Activated naive CD4-positive, alpha-beta T cell treated with anti-CD3 and anti-CD28 coated beads, Interleukin-2, amount 50 U/mL, for 16 hours (primary cell): ENCODE measurements around the gene CRTAC1.

Experiments
- DNase-seq: peaks from one replicate; pipeline ENCODE4 v3.0.0-alpha.2; 2020

Gene CRTAC1

DNA sequence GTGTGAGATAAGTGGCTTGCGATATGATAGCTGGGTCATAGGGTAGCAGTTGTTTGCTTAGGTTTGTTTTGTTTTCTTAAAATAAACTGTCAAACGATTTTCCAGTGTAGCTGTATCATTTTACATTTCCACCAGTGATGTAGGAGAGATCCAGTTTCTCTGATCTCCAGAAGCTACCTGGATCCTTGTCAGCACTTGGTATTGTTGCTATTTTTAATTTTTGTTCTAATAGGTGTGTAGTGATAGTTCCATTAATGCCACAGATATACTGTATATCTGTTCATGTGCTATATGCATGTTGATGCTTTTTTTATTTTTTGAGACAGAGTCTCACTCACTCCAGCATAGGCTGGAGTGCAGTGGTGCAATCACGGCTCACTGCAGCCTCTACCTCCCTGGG, 136.3 kb downstream of the CRTAC1 start:
- no peak for DNase-seq

GRCh38 chr10:97892939-97893338, 137.5 kb downstream of the CRTAC1 start:
- no peak for DNase-seq

DNA sequence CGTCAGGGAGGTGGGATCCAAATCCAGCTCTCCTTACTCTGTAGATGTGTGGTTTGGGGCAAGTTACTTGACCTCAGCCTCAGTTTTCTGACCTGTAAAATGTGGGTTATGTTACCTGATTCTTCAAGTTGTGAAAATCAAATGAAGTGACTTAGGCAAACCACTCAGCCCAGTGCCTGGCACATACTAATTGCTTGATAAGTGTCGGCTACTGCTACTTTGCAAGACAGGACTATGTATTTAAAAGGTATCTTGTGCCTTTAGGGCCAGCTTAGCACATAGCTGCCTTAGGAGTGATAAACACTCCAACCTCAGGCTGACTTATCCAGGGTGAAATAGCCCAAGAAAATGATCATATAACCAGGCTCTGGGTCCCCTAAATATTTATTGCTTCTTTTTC, 137.9 kb downstream of the CRTAC1 start:
- DNase-seq: no peak

DNA sequence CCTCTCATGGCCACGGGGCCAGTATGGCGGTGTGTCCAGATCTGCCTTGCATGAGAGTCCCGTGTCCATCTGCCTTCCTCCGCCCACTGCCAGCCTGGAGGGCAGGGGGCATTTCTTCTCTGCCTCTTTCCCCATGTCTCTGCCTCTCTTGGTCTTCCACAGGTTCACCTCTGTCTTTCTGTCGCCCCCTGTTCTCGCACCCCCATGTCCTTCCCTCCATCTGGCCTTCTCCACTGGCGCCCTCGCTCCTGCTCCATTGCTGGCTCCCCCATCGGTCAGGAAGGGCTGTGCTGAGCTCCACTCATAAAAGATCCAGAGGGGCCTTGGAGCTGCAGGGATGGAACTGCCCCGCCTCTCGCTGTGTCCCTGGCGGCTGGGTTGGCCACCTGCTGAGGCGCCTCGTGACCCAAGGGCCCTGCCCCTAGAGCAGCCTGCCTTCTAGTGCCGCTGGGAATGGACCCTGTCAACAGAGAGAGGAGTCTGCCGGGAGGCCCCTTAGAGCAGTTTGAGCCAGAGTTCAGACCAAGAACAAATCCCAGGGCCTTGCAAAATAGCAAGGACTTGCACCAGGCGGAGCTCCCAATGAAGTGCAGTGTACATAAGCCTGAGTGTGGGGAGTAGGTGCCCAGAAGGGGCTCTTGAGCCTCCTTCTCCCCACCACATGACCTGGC, 138.8 kb downstream of the CRTAC1 start:
- no peak for DNase-seq

DNA sequence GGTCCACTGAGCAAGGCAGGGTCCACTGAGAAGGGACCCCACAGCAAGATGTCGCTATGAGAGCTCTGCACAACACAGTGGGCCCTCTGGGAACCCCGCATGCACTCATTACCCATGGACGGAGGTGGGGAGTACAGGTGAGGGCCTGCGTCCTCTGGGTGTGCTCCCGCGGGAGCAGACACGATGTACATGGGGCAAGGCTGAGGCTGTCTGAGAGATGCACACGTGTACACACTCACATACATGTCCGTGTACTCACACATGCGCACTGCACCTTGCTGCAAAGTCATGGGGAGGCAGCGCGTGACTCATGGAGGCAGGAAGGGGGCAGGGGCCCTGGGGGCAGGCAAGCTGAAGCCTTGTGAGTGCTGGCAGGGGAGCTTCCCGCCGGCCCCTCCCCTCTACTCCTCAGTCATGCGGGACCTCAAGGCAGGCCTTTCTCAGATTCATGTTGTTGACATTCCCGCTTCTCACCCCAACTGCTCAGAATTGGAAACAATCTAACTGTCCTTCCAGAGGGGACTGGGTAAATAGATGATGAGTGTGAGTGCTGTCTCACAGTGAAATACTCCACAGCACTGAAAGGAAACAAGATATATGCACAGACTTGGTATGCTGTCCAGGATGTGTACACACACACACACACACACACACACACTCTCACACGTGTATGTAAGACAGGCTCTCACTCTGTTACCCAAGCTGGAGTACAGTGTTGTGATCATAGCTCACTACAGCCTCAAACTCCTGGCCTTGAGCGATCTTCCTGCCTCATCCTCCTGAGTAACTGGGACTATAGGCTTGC, 140.8 kb downstream of the CRTAC1 start:
- DNase-seq: peak; percentile 20

DNA sequence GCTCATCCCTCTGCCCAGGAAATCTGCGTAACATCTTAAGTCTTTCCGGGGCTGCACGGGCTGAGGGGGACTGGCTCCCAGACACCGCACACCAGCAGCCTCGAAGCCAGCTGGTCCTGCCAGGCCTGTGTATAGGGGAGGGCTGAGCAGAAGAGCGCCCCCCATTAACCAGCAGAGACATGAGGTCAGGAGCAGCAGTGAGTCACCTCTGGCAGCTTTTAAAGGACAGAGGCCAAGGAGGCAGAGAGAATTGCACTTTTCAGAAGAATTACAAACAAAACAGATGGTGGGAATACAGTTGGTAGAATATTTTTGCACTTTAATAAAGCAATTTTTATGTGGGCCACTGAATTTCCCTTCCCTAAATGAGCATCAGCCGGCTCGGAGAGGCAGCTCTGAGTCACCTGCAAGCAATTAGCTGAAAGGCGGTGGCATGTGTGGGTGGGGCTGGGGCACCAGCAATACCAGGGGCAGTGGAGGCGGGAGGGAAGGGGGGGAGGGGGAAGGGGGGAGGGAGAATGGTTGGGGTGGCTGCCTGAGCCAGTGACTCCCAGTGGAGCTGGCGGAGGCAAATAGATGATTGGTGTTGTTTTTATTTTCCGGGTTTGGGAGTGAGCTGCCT, 141.7 kb downstream of the CRTAC1 start:
- no peak for DNase-seq

DNA sequence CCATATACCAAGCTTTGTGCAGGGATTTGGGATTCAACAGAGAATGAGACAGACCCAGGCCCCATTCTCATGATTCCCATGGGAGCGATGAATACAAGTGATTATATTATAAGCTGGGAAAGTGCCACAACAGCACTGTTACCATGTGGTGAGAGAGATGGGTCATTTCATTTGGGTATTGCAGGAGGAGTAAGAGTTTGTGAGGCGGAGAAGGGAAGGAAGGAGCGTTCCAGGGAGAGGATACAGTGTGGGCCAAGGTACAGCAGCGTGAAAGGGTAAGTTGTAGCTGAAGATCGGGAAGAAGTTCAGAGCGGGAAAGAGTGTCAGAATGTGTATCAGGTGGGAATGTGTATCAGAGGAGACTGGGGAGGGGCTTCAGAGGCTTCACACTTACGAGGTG, 142.3 kb downstream of the CRTAC1 start:
- no peak for DNase-seq

GRCh38 chr10:97887399-97887798, 143.0 kb downstream of the CRTAC1 start:
- DNase-seq: no peak

DNA sequence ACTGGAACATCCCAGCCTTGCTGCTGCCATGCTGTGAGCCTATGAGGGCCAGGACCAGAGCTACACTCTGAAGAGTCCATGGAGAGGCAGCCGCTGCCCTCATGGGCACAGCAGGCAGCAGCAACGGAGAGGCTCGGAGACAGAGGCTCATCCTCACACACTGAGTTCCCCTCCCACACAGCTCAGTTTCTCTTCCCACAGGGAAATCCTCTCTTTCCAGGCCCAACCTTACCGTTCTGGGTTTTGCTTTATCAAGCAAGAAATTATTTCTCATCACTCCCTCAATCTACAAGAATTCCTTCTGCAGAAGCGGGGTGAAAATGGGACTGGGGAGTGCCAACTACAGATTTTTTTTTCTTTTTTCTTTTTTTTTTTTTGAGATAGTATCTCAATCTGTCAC, 144.1 kb downstream of the CRTAC1 start:
- no peak for DNase-seq

DNA sequence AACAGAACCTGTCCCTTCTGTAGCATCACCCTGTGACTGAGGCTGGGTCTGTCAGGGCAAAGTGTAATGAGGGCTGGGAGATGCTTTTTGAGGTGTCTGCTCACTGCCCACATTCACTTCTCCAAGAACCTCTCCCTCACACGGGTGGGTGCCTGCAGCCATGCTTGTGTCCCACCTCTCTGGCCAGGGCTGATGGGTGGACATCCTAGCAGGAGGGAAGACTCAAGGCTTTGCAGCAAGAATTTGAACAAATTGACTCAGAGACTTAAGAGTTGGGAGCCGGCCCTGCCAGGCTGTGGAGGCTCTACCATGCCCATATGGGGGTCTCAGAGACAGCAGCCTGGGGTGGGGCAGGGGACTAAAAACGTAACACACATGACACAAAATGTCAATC, 147.3 kb downstream of the CRTAC1 start:
- no peak for DNase-seq

GRCh38 chr10:97882142-97883091, 148.0 kb downstream of the CRTAC1 start:
- DNase-seq: no peak

DNA sequence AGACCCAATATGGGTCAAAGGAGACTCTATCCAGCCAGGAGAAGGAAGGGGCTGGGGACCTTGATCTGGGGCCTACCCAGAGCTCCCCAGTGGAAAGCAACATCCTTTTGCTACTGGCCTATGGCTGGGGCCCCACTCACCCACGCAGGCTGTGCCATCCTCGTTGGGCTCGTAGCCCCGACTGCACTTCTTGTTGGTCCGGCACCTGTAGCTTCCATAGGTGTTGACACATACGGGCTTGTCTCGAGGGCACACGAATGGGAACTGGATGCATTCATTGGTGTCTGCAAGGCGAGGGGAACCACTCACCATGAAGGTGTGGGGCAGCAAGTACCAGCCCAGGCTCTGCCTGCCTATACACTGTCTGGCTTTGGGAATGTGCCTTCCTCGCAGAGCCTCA, 150.3 kb downstream of the CRTAC1 start:
- no peak for DNase-seq

DNA sequence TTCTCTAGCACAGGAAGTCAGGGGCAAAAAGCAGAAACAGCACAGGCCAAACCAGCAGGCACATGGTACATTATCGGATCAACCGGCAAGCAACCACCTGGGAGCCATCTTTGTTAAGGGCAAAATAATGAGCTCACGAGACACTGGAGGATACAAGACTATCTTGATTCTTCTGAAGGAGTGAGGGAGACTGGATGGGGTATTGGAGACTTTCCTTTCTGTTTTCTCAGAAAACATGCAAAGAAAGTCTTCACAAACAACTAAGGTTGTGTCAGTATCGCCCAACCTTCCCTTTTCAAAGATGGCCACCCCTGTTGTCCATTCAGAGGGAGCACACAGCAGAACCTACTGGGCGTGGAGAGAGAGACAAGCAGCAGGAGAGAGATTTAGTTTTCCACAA, 151.2 kb downstream of the CRTAC1 start:
- DNase-seq: no peak

GRCh38 chr10:97876402-97876801, 154.0 kb downstream of the CRTAC1 start:
- DNase-seq: no peak

- DNase-seq: no peak
Observed at GRCh38 chr10:97875391-97875790, 155.0 kb downstream of the CRTAC1 start.

GRCh38 chr10:97874332-97874731, 156.1 kb downstream of the CRTAC1 start:
- DNase-seq: no peak

- DNase-seq: no peak
Observed at GRCh38 chr10:97873569-97873968, 156.9 kb downstream of the CRTAC1 start.

DNA sequence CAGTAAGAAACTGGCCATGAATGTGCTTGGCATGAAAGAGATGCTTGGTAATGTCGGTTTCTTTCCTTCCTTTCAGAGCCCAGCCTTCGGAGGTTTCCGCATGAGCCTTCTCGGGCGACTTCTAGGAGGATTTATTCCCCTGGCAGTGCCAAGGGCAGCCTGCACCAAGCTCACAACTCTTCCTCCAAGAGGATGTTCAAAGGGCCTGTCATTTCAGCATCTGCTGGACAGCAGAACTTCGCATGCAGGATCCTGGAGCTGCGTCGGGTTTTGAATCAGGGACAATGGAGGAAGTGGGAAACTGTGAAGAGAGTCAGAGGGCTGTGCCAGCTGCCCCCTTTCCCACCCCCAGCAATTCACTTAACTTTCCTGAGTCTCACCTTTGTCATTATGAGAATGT, 159.4 kb downstream of the CRTAC1 start:
- DNase-seq: no peak

DNA sequence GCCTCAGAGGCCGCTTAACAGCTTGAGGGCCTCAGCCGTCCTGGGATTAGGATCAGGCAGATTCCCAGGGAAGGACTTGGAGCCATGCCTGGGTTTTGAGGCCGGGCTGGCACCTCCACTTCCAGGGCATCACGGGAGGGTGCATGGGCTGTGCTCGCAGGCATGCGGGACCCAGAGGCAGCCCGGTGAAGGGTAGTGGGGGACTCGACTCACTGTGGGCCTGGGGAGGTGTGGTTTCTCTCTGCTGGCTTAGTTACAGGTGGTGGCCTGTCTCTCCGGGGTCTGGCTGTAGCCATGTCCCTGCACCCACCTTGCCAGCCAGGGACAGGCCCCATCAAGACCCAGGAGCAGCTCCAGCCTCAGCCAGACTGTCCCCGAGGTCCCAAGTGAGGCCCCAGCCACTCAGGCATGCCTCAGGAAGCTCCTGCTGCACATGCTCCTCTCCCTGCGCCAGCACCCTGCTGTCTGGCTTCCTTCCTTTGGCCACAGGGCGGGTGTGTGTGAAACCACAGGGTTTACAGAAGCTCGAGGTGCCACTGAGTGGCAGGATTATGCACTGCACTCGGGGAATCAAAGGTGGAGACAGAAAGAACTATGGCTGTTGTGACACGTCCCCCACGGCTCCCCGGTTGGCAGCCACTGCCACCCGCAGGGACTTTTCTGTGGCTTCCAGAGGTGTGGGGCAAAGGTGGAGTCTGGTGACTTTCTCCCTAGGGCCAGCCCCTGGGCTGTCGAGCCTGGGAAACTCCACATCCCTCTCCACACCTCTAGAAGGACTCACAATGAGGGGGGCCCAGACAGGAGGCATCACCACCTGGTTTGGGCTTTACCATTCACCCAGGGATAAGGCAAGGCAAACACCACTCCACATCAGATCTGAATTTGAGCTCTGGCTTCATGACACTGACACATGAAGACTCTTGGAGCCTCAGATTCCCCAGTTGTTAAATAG, 161.1 kb downstream of the CRTAC1 start:
- peak; percentile 80 for DNase-seq

- no peak for DNase-seq
Observed at GRCh38 chr10:97868134-97868685, 162.2 kb downstream of the CRTAC1 start.

DNA sequence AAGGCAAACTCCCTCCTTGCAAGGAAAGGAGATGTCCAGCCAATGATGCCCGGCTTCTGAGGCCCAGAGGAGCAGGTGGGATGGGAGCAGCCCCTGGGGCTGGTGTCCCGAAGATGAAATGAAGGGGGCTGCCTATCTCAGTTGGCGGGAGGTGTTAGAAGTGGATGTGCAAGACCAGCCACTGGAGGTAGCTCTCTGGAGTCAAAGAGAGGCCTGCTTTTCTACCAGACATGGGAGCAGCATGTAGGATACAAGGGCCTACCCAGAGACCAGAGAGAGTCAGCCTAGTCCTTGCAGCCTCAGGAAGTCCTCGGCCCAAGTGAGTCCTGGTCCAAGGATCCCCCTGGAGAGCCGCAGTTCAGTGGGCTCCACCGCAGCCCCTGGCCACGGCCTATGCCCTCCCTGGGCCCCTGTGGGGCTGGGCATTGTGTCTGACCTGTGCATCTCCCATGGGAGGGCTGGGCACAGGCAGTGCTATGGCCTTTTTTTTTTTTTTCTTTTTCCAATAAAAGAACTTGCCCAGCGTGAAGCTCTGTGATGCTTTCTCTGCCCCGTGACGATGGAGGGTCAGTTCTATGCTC, 163.1 kb downstream of the CRTAC1 start:
- no peak for DNase-seq
